A549 (cell line): ENCODE measurements around the gene MAPKAP1.

Experiments used
- BHLHE40 ChIP-seq: IDR thresholded peaks from 2 replicates; pipeline ENCODE4 v1.6.1; 2012; ENCODE audit warnings: low read depth, low read length, inconsistent platforms
- CHD2 ChIP-seq: fragments of 150-350 bp; IDR thresholded peaks from 2 replicates; pipeline ENCODE4 v1.6.1; 2014; ENCODE audit warnings: low read length; ENCODE audit not compliant: partially characterized antibody
- CHD4 ChIP-seq: fragments of 200-600 bp; sonication (generic); IDR thresholded peaks from 2 replicates; pipeline ENCODE4 v1.6.1; 2016; ENCODE audit warnings: antibody characterized with exemption, mild to moderate bottlenecking, borderline replicate concordance
- CTCF ChIP-seq: fragments of >200 bp; sonication (Bioruptor Twin); formaldehyde crosslinking; IDR thresholded peaks from 3 replicates; pipeline ENCODE4 v1.5.1; 2016
- EP300 ChIP-seq, 2 experiments: fragments of >200 bp; sonication (Bioruptor Twin); formaldehyde crosslinking; IDR thresholded peaks; 2 replicates in 1 of 2; 3 replicates in 1 of 2; pipeline ENCODE4 v1.6.1; 2016 to 2017
- ESRRA ChIP-seq: fragments of 150-350 bp; IDR thresholded peaks from 2 replicates; pipeline ENCODE4 v1.6.1; 2014; ENCODE audit warnings: mild to moderate bottlenecking, low read length, borderline replicate concordance
- FOSL2 ChIP-seq, 2 experiments: fragments of 450-650 bp in 1 of 2; fragments of >200 bp in 1 of 2; sonication (Bioruptor Twin) in 1 of 2; formaldehyde crosslinking; IDR thresholded peaks; 2 replicates each; pipeline versions ENCODE4 v1.5.0 to v1.6.1; 2016 to 2020; ENCODE audit warnings: mild to moderate bottlenecking in 1 of 2, moderate library complexity in 1 of 2
- MAZ ChIP-seq: fragments of 150-350 bp; IDR thresholded peaks from 2 replicates; pipeline ENCODE4 v1.6.1; 2014; ENCODE audit warnings: antibody characterized with exemption, low read depth, low read length, borderline replicate concordance
- NFE2L2 ChIP-seq: fragments of 150-350 bp; conservative IDR thresholded peaks from 2 replicates; pipeline ENCODE4 v1.6.1; 2014; ENCODE audit warnings: low read length

GRCh38 chr9:125601961-125602360 is 105.0 kb downstream of the MAPKAP1 start:
- TF ChIP-seq CTCF = no peak
- TF ChIP-seq BHLHE40 = no peak
- TF ChIP-seq EP300 (IDR thresholded peaks at IDR 0.05) = no peak
- no peak for TF ChIP-seq CHD2
- no peak for TF ChIP-seq CHD4
- TF ChIP-seq MAZ = no peak
- TF ChIP-seq ESRRA = no peak
- no peak for TF ChIP-seq FOSL2 (IDR thresholded peaks at IDR 0.05)
- no peak for TF ChIP-seq FOSL2 (CRISPR knock-in tag; IDR thresholded peaks at IDR 0.05)
- no peak for TF ChIP-seq NFE2L2
